ENCODE results near the gene ZAP70.
A peak's percentile ranks its signal among the peaks of the same experiment; 100 is the strongest.

Gene ZAP70

DNA sequence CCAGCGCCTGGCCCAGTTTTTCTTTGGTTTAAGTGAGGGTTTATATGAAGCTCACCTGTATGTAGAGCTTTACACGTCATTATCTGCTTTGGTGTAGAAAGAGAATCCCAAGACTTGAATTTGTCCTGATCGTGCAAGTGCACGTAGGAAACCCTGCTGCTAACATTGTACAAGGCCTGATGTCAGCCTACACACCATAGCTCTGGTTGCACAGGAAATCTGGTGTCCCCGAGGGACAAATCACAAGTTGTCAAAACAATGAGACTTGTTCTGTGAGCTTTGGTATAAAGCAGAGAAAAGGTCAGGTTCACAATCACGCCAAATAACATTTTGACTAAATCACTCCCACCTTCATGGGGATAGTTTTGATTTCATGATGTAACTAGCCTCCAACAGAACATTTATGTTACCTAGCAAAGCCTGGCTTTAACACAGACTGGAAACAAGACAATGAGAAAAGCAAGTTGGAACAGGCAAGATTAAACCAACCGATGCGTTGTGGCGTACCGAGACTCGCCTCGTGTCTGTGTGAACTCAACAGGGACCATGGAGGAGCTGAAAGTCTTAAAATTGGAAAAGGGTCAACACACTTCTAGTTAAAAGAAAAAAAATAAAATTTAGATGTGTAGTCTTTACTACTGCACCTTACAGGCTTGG lies 41.4 kb downstream of the ZAP70 start:
- ATAC-seq: no peak

DNA sequence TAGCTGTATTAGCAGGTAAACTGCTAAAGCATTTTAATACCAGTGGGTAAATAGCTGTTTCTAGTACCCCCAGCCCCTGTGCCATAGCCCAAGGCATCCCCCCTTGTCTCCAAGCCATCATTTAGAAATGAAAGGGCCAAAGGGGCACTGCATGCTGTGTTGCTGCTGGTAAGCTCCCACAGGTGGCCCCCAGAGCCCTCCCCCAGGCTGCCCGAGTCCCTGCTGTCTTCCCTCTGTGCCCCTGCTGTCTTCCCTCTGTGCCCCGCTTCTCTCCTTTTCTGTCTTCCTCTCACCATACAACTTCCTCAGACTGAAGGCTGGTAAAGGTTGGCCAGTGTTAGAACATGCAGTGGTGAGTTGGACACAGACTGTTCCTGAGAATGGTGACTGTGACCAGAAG lies 42.1 kb downstream of the ZAP70 start:
- ATAC-seq: no peak

DNA sequence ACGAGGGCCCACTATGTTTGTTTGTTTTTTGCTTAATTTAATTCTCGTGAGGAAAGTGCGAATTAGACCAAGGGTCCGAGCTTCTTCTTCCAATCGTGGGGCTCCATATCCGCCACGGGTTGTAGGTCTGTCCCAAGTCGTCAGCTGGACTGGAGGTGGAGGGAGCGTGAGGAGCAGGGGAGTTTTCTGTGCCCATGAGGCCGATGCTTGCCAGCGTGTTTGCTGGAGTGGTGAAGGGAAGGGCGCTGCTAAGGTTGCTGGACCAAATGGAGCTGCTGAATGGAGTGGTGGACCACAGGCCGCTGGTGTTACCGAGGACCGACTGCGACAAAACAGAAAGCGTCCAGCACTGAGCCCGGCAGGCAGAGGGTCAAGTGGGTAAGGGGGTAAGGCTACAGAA lies 43.7 kb downstream of the ZAP70 start:
- no peak for ATAC-seq

DNA sequence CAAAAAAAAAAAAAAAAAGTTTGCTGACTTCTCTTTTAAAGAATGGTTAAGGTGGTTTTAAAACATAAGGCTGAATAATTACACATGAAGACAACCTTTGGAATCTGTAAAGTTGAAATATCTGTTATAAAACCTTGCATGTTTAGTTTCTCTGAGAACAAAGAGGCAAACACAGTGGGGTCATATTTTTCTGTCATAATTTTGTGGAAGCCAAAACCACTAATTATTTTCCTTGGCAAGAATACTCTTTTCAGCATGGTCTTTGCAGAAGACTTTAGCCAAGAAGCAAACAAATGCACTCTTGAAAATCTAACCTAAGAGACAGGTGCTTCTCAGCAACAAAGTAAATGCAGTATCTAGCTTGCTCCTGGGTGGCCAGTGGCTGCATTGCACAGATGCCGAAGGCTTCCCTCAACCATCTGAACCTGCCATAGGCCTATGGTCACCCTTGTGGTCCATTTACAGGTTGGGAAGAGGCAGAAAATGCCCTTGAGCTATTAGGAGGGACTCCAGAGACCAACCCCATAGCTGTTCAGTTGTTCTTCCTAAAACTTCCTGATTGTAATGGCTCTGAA lies 44.8 kb downstream of the ZAP70 start:
- no peak for ATAC-seq

DNA sequence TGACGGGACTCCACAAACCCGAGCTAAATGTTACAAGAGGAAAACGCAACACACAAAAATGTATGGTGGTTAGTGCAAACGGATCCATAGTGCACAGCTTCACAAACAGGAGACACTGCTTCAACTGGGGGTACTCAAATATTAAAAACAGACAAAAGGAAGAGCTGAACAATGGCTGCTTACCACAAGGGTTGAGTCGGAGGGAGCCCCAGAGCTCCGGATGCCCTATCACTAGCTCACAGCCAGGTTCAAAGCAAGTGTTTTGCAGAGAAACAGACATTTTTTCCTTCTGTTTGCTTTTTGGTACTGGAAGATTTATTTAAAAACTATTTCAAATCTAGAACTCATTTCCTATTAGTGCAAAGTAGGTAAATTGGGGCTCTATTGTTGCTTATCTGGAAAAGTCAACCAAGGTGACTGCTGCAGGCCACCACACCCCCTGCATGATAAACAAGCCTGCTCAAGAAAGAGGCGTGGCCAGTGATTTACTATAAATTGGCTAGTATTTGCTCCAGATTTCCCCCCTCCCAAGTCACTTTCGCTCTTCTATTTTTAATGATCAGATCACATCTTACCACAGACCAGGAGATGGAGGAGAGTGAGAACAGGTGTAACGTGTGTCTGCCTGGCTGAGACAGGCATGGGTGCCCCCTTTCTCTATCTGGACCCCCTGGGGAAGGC lies 46.5 kb downstream of the ZAP70 start:
- no peak for ATAC-seq

DNA sequence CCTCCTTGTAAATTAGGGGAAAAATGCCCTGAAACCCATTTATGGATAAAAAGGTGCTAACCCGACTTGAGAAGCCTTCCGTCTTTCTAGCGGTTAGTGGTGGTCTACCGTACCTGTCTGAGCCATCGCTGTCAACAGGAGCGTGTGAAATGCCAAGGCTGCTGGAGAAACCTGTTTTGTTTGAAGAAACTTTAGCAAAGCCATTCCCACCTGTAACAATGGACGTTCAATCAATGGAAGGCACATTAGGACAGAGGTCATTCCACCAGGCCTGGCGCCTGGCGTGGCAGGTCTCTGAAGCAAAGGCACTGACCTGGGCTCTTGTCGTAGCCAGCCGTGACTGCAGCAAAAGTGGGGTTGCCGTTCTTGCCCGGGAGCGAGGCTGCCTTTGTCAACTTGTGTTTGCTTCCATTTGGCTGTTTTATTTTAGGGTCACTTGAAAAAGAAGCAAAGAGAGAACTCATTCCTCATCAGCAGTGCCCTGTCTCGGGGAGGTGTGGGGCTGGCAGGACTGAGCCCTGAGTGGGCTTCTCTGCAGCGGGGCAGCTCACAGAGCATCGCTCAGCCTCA lies 47.2 kb downstream of the ZAP70 start:
- ATAC-seq: no peak

DNA sequence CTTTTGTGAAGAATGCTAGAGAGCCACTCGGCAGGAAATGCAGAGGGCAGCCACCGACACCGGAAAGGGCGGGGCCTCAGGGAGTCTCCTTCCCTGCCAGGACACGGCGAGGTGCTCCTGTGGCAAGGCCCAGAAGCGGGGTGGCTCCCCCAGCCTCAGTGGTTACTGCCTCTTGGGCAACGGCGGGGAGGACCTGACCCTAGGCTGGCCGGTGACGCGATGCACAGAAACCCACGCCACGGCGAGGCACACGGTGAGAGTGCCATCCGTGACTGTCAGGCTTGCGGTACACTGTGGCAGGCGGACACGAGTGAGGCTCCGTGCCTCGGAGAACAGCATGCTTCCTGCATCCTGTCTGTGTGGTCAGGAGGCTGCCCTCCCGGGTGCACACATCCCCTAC lies 47.8 kb downstream of the ZAP70 start:
- peak; percentile 61 to 62 for ATAC-seq

DNA sequence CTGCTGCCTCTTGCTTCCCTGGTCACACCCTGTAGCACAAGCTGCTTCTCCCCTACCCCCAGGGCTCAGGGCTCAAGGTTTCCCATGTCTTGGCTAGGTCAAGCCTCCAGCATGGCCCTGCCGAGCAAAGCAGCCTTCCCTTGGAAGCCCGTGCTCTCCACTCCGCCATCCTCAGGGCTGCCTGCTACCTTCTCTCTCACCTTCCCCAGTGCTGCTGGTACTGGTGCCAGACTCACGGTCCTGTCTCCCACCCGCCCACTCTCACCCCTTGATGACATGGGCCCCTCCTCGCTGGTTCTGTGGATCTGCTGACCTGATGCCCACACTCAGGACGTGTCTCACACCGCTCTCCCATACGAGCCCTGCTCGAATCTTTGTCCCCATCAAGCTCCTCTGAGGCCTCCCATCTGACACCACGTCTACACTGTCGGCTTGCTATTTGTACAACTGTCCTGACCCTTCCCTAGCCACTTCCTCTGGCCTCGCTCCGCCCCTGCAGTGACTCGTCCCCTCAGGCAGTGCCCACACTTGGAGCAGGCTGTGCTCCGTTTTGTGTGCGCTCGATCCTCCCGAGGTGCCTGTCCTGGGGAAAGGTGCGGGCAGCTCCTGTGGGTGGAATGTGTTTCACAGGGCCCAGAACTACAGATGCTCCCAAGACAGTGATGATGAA lies 49.9 kb downstream of the ZAP70 start:
- ATAC-seq: no peak

DNA sequence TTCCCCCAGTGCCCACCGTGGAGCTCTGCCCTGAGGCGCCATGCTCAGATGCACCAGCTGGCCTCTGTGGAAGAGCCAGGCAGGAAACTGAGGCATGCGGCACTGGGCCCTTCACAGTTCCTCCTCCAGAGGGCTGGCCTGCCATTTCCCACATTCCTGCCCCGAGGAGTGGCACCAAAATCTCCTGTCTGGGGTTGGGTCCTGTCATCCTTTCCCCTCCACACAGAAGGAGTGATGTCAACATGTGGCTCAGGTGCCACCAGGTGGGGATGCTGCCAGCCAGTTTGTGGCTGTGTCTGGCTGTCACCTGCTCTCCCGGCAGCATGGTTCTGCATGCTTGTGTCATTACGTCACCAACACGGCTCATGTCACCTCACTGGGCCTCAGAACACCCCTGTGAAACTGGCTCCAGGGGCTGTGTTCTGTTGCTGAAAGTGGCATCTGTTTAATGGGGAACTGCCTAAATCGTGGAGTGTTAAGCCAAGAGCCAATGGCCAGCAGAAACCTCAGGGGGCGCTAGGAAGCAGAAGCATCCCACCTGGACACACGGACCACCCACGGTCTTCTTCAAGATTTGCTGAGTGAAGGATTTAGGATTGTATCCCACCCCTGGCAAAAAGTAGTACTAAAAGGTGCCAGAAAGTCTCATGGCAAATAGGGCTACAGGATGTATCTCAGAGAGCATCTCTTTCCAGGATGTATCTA lies 51.3 kb downstream of the ZAP70 start:
- ATAC-seq: no peak

DNA sequence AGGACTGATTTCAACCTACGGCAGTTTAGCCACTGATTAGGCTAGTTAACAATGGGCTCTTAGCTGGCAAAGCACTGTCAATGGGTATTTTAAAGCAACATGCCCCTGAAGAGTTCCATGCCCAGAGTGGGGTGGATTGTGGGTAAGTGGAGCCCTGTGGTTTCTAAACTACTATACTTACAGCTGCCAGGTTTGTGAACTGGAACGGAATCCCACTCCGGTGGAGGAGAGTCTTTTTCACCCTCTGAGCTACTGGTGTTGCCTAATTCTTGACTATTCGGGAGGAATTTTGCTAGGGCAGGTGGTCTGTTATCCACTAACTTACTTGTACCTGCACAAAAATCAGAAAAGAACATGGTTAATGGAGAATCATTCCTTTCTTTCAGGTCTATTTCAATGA lies 52.6 kb downstream of the ZAP70 start:
- ATAC-seq: no peak

DNA sequence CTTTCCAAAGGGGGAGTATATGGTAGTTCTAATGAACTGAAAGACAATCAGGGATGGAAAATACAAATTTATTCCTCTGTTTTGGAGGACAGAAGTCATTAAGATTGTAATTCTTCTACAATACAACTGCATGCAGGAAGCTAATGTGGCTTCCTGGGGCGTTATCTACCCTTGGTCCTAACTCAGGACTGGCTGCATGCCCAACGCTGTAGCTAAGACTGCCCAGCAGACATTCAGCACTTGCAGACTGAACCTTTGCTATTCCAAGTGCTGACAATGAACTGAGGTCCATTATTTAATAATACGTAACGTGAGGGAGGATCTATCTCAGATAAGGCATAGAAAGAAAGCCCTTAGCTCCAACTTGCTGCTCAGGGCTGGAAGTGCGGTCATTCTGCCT lies 53.2 kb downstream of the ZAP70 start:
- ATAC-seq: no peak

DNA sequence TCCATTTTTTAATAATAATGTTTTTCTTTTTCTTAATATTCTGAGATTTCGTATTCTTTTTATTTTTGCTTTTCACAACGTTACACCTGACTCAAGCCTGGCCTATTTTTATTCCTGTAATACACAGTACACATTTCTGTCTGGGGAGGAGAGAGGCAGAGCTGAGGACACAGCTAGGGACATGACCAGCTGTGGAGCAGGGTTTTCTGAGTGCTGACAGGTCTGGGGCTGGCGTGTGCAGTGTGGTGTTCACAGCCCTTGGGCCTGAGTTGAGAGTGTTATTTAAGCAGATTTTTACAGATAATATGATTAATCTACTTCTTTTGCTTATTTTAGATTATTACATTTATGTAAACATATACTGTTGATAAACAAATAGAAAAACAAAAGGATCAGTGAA lies 55.9 kb downstream of the ZAP70 start:
- ATAC-seq: no peak

DNA sequence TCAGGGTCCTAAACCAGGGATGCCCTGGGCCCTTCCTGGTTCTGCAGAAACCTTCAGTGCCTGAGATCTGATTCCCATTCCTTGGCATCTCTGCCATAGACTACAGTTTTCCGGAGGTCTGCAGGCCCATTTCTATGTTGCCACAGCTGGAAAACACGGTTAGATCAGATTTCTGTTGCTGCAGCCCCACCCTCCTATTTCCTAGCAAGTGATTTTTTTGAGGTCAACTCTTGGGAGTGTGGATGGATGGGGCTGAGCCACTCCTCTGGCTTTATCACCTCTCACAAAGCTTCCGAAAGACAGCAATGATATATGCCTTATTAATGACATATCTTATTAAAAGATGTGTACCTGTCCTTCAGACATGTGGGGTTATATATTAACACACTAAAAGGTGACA lies 56.3 kb downstream of the ZAP70 start:
- ATAC-seq: no peak

DNA sequence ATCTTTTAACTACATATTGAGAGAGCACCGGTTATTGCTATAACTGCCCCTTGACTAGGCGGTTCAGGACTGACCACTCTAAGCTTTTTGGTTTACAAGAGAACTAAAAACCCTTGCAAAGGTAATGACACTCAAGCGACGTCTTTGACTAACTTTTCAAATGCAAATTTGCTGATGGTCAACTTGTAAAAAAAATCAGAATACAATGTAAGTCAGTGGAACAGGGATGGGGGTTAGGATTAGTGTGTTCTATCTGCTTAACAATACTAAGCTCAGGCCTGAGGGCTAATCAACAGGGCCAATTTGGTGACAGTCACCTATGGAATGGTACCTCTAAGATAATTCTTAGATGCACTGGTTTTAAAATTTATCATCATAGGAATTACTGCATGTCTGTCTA lies 57.1 kb downstream of the ZAP70 start:
- ATAC-seq: no peak

DNA sequence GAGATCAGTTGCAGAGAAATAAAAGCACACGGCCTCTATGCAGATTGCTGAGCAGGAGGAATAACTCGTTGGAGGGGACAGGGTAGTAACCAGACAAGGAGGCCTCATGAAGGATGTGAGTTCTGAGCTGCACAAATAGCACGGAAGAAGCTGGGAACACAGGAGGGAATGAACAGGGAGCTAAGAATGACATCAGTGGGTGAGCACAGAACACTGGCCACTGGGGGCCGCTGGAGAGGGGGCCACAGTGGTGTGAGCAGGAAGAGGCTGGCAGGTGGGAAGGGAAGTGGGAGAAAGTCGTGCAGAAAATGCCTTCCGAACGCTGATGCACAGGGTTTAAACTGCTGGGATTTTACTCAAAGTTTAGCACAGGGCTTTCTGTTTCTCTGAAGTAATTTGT lies 61.0 kb downstream of the ZAP70 start:
- ATAC-seq: no peak

DNA sequence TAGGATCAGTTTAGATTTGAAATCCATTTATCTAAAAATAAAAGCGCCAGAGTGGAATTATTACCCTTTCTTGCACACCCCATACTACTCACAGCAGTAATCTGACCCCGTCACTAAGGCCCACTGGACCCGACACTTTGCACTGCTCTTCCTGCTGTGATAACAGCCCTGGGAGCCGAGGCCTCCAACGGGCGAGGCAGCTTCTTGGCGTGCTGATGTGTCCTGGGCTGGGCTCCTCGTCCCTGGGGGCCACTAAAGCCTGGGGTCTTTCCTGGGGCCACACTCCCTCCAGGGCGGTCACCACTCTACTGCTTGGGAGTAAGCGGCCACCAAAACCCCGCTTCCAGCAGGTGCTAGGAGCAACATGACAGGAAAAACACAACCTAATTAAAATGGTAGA lies 61.7 kb downstream of the ZAP70 start:
- ATAC-seq: no peak

DNA sequence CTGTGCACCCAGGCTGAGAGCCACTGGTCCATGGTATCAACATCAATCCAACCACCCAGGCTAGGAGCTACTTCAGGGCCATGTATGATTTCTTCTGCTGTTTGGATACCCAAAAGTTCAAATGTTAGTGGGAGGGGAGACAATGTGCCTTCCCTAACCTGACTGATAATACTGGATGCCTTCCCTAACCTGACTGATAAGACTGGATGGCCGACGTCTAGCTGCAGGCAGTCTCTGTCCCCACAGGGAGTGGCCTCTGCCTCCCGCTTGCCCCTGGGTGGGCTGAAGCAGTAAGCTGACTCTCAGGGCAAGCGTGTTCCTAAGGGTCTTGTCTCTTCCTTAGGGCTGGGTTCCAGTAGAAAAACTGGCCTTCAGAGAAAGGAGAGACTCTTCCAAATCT lies 65.8 kb downstream of the ZAP70 start:
- ATAC-seq: no peak

DNA sequence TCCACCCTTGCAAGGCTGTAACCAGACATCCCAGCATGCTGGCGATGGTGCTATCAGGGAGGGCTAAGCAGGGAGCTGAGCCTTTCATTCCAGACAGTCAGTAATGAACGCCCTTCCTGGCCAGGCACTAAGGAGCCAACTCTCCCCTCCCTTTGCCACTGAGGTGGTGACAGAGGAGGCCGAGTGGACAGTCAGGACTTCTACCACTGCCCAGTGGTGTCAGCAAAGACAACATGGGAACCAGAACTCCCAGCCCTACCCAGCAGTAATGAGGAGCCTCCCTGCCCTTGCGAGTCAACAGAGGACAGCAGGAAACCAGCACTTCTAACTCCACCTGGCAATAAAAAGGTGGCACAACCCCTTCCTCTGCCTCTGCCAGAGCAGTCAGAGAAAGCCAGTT lies 68.6 kb downstream of the ZAP70 start:
- no peak for ATAC-seq

DNA sequence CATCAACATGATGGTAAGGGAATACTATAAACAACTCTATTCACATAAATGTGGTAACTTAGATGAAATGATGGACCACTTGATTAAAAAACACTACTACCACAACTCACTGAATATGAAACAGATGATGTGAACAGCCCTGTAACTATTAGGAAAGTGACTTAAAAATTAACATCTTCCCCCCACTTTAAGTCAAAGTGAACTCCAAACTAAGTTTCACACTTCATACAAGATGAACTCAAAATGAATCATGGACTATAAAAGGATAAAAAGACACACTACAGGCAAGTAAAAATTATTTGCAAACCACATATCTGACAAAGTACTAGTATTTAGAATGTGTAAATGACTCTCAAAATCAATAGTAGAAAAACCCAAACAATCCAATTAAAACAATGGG lies 71.6 kb downstream of the ZAP70 start:
- peak in 1 of 2 donors; percentile 56 for ATAC-seq

DNA sequence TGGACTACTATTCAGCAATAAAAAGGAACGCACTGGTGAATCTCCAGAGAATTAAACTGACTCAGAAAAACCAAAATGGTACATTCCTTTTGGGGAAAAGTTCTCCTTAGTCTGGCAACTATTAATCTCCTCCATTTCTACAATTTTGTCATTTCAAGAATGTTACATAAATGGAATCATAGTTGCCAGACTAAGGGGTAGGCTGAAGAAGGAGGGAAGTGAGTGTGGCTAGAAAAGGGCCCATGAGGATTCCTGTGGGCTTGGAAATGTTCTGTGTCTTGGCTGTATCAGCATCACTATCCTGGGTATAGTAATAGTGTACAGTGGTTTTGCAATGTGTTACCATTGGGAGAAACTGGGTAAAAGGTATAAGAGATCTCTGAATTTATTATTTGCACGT lies 72.4 kb downstream of the ZAP70 start:
- ATAC-seq: no peak

DNA sequence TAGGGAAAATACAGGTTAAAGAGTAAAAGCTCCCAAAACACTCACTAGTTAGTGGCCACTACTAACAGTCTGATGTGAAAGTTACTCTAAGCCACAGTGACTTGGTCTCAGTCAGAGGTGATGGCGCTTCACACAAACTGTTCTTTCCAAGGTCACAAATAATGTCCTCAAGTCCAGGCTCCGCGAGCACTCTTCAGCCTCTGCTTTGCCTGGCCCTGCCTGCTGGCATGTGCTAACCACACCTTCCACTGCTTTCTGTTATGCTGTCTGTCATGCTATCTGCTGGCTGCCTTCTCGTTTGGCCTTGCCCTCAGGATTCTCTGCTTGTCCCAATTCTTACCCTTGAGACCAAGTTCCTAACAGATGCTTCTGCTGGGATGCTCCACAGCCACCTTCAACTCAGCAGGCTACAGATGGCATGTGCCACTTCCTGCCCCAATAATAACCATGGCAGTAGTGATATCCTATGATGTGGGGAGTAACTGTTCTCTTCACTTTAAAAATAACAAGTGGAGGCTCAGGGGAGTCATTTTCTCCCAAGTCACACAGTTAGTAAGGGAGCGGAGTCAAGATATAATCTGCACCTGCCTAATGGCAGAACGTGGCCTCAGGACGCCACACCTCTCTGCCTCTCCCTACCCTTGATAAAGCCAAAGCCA lies 75.7 kb downstream of the ZAP70 start:
- no peak for ATAC-seq

Data from activated CD4-positive, CD25-positive, alpha-beta regulatory T cell treated with anti-CD3 and anti-CD28 coated beads, Interleukin-2, amount 50 U/mL, for 24 hours (primary cell).